ENCODE measurements around the gene UNC119. TPM values are rescaled to one million over a fixed set of nuclear protein-coding genes. Genes with fewer than 3 reads are reported as not detected.

Gene UNC119
- polyA plus RNA-seq, 2 of the 4 experiments (the other 2 are of a cell fraction) = 27.8 to 50.5 TPM

- ChIA-PET CTCF (interaction anchor here (1.1 to 17.3 kb wide), 3 partner anchors 11 to 41 kb away, joined by 3 to 317 read pairs (median 153); no protein-coding TSS in a partner anchor), POLR2A (no interaction called here)
- TF ChIP-seq, protein P1, sequence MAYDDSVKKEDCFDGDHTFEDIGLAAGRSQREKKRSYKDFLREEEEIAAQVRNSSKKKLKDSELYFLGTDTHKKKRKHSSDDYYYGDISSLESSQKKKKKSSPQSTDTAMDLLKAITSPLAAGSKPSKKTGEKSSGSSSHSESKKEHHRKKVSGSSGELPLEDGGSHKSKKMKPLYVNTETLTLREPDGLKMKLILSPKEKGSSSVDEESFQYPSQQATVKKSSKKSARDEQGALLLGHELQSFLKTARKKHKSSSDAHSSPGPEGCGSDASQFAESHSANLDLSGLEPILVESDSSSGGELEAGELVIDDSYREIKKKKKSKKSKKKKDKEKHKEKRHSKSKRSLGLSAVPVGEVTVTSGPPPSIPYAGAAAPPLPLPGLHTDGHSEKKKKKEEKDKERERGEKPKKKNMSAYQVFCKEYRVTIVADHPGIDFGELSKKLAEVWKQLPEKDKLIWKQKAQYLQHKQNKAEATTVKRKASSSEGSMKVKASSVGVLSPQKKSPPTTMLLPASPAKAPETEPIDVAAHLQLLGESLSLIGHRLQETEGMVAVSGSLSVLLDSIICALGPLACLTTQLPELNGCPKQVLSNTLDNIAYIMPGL (CRISPR knock-in tag; IDR thresholded peaks at IDR 0.05; ENCODE audit: borderline replicate concordance) = no peak
- TF ChIP-seq EP300 (IDR thresholded peaks at IDR 0.05) (no peak), FOSB (CRISPR knock-in tag; IDR thresholded peaks at IDR 0.05) (no peak)
- no peak within 1 kb of the TSS for H3K4me3 ChIP-seq
- no peaks in the 10 kb centered on the region for H3K9me3 ChIP-seq
- ATAC-seq (no peak), DNase-seq (ENCODE audit: low read depth in 1 of 2, low spot score in 1 of 2) (no peak), FAIRE-seq (no peak)
- WGBS (ENCODE audit: missing lambda C conversion rate) = 60% methylated on average over 21 of the region's 28 CpGs
- H3K4me2 ChIP-seq = no peak within 1 kb of the TSS
- H3K27ac ChIP-seq = no peak within 1 kb of the TSS
- H3K4me1 ChIP-seq = no peaks in the 10 kb centered on the region
Observed at GRCh38 chr17:28505986-28506665, 46.3 kb downstream of the UNC119 start, which contains the start of gene FOXN1. FOXN1 (plus strand) TSS chr17:28506348; CDS start chr17:28523970, 17,622 bp downstream.

- TF ChIP-seq NPAS2 (CRISPR knock-in tag; IDR thresholded peaks at IDR 0.05; ENCODE audit: borderline replicate concordance) (no peak), ZFP36 (IDR thresholded peaks at IDR 0.05; ENCODE audit: borderline replicate concordance, partially characterized antibody) (no peak), ESRRA (IDR thresholded peaks at IDR 0.05; ENCODE audit: borderline replicate concordance, low read length) (no peak), POLR2AphosphoS2 (conservative IDR thresholded peaks at IDR 0.05; ENCODE audit: low read length) (no peak), CHD2 (IDR thresholded peaks at IDR 0.05; ENCODE audit: low read length, partially characterized antibody) (no peak), CBX2 (IDR thresholded peaks at IDR 0.05; ENCODE audit: borderline replicate concordance, low read depth) (no peak), TP53 (CRISPR knock-in tag; IDR thresholded peaks at IDR 0.05) (no peak), RARB (CRISPR knock-in tag; IDR thresholded peaks at IDR 0.05) (no peak), EHF (CRISPR knock-in tag; IDR thresholded peaks at IDR 0.05) (no peak), ZC3H11A (IDR thresholded peaks at IDR 0.05) (no peak), HDAC2 (IDR thresholded peaks at IDR 0.05) (no peak), POLR2A (IDR thresholded peaks at IDR 0.05; ENCODE audit: low read length) (no peak), RAD21 (conservative IDR thresholded peaks at IDR 0.05 in 1 of 2, IDR thresholded peaks at IDR 0.05 in 1 of 2) (no peak), FOSB (CRISPR knock-in tag; IDR thresholded peaks at IDR 0.05) (no peak), PBX3 (IDR thresholded peaks at IDR 0.05) (no peak), EHMT2 (IDR thresholded peaks at IDR 0.05; ENCODE audit: low read depth) (no peak), ATOH8 (CRISPR knock-in tag; IDR thresholded peaks at IDR 0.05; ENCODE audit: low read depth) (no peak), RFX5 (IDR thresholded peaks at IDR 0.05) (no peak)
- TF ChIP-seq, protein P2, sequence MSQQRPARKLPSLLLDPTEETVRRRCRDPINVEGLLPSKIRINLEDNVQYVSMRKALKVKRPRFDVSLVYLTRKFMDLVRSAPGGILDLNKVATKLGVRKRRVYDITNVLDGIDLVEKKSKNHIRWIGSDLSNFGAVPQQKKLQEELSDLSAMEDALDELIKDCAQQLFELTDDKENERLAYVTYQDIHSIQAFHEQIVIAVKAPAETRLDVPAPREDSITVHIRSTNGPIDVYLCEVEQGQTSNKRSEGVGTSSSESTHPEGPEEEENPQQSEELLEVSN (IDR thresholded peaks at IDR 0.05; ENCODE audit: borderline replicate concordance, low read depth) = no peak
- DNase-seq (ENCODE audit: low read depth in 1 of 2, low spot score in 1 of 2) (no peak), ATAC-seq (no peak), FAIRE-seq (no peak)
- no peaks in the 10 kb centered on the region for H3K4me1 ChIP-seq
- ChIA-PET CTCF (interaction anchor here (0.9 to 17.3 kb wide), 14 partner anchors 8 to 109 kb away, joined by 3 to 317 read pairs (median 5); partner anchors contain the start of gene PIGS), POLR2A (interaction anchor here (0.6 to 0.7 kb wide), 2 partner anchors 141 to 673 kb away, joined by 3 to 8 read pairs; no protein-coding TSS in a partner anchor)
- H3K9me3 ChIP-seq = no peaks in the 10 kb centered on the region
- 53% methylated on average over 3 of the region's 3 CpGs for WGBS (ENCODE audit: missing lambda C conversion rate)
- H3K27ac ChIP-seq = no peak overlapping the region
- H3K4me2 ChIP-seq = no peak overlapping the region
- H3K4me3 ChIP-seq = no peak overlapping the region
Observed at GRCh38 chr17:28503420-28503819, 49.0 kb downstream of the UNC119 start.
